AG10803 (cell line): ENCODE results near the gene AFAP1.

Experiments
- DNase-seq: peaks from one replicate; pipeline ENCODE4 v3.0.0; 2010; ENCODE audit warnings: low read depth
- H3K4me3 ChIP-seq: 2 replicates; pipeline ENCODE4 v1.5.1; 2011; ENCODE audit warnings: mild to moderate bottlenecking, low read length, control low read depth
- CTCF ChIP-seq: conservative IDR thresholded peaks from 2 replicates; pipeline ENCODE4 v1.5.1; 2011; ENCODE audit warnings: mild to moderate bottlenecking, low read length, control low read depth, inconsistent platforms

Gene AFAP1

GRCh38 chr4:7764466-7764865, 175.2 kb downstream of the AFAP1 start:
- TF ChIP-seq CTCF, result no peak
- H3K4me3 ChIP-seq, result no peak overlapping the region
- DNase-seq, result no peak

- no peak for DNase-seq
- TF ChIP-seq CTCF, result no peak
Observed at GRCh38 chr4:7763788-7764187, 175.9 kb downstream of the AFAP1 start.

GRCh38 chr4:7763106-7763505, 176.6 kb downstream of the AFAP1 start:
- H3K4me3 ChIP-seq, result no peak overlapping the region
- no peak for TF ChIP-seq CTCF
- DNase-seq, result no peak

More at GRCh38 chr4:7763788-7764187, 175.9 kb downstream of the AFAP1 start:
- no peak overlapping the region for H3K4me3 ChIP-seq

GRCh38 chr4:7762376-7763030, 177.2 kb downstream of the AFAP1 start:
- H3K4me3 ChIP-seq, result no peak overlapping the region
- DNase-seq, result no peak
- TF ChIP-seq CTCF, result no peak

GRCh38 chr4:7761720-7762119, 177.9 kb downstream of the AFAP1 start:
- DNase-seq, result peak; percentile 62
- TF ChIP-seq CTCF, result peak; percentile 73
- no peak overlapping the region for H3K4me3 ChIP-seq

GRCh38 chr4:7761312-7761711, 178.3 kb downstream of the AFAP1 start:
- DNase-seq, result no peak
- no peak overlapping the region for H3K4me3 ChIP-seq
- TF ChIP-seq CTCF, result no peak

GRCh38 chr4:7760706-7761105, 179.0 kb downstream of the AFAP1 start:
- no peak for DNase-seq
- no peak for TF ChIP-seq CTCF
- no peak overlapping the region for H3K4me3 ChIP-seq
